GM18498 (cell line): ENCODE data around the gene EYS.
"Not testable (repeated sequence)": the region's sequence is repeated elsewhere in the genome, so short reads cannot be mapped to it uniquely, and the experiment has no call there.

Experiments
- ATAC-seq: cut with Tn5 transposase; IDR thresholded peaks from one replicate; pipeline ENCODE4 v1.9.1; 2021; ENCODE audit warnings: mild to moderate bottlenecking, moderate library complexity; ENCODE audit not compliant: unreplicated experiment

EYS gene

DNA sequence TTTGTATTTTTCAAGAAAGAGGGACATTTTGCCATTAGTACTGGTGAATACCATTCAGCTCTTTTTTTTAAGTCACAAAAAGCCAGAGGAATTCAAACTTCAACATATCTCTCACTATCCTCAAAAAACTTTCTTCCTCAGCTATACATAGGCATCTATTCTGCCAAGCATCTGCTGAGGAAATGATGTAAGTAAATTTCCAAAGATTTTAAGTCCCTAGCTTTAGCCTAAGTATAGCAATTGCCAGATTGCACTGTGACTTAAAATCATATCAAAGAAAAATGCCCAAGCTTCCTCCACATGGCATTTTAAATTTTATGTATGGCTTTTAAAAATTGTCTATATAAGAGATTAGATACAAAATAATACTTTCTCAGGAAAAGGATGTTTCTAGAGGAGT is 237.4 kb downstream of the EYS start:
- ATAC-seq: no peak

DNA sequence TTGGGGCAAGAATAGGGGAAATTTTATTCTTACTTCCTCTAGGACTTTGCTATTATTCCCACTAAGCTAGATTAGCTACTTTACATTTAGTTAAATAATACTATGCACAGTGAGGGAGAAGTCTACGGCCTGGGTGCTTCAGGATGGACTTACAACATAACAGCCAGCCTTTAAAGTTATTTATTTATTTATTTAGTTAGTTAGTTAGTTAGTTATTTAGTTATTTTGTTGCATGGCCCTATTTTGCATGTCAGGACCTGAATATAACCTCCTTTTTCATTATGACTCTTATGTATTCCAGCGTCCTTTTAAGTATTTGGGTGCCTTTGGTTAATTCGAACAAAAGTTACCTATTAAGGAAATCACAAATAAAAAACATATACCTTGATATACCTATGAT is 238.7 kb downstream of the EYS start:
- no peak for ATAC-seq

- no peak for ATAC-seq
Observed at GRCh38 chr6:65461121-65461520, 245.9 kb downstream of the EYS start.

DNA sequence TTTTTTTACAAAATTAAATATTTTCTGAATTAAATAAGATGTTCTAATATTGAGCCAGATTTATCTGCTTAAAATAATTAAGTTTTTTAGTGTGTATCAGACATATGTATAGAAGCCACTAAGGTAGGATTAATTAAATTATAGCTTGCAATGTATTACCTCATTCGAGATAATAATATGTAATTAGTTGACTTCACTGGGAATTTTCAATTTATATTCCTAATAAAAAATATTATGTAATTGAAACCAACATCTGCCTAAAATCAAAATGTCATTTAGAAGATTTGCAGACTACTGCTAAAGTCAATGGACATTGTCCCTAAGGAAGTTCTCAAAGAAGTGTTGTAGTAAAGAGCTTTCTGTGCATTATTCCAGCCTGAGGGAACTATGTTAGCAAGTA is 254.7 kb downstream of the EYS start:
- ATAC-seq: no peak

DNA sequence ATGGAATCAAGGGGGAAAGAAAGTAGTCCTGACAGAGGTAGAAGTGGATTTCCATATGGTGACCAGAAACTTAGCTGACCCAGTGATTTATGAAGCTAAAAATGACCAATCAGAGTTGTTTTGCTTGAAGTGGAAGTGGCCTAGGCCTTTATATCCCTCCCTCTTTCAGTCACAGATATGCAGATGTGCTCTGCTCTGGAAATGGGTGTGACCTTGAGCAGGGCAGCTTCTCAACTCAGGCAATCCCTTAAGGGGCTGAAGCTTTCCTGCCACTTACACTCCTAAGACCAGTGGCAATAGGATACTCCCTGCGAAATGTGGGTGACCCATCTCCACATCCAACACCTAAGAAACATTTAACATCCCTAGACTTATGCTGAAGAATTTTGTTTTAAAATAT is 256.6 kb downstream of the EYS start:
- ATAC-seq: no peak

GRCh38 chr6:65449926-65450325 is 257.1 kb downstream of the EYS start:
- no peak for ATAC-seq

- ATAC-seq: no peak
Observed at GRCh38 chr6:65448866-65449265, 258.2 kb downstream of the EYS start.

- ATAC-seq: no peak
Observed at GRCh38 chr6:65436281-65436680, 270.7 kb downstream of the EYS start.

- ATAC-seq: no peak
Observed at GRCh38 chr6:65416621-65417020, 290.4 kb downstream of the EYS start.

DNA sequence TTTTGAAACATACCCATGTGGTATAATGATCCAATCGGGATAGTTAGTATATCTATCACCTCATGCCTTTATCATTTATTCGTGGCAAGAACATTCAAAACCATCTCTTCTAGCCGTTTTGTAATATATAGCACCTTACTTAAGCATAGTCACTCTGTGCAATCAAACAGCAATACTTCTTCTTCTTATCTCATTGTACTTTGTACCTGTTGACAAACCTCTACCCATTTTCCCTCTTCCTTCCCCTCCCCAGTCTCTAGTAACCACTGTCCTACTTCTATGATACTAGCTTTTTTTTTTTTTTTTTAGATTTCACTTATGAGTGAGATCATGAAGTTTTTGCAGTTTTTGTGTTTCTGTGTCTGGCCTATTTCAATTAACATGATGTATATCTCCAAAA is 296.7 kb downstream of the EYS start:
- ATAC-seq: no peak

GRCh38 chr6:65402564-65402963 is 304.5 kb downstream of the EYS start:
- no peak for ATAC-seq

GRCh38 chr6:65399355-65400084 is 307.5 kb downstream of the EYS start:
- no peak for ATAC-seq

GRCh38 chr6:65398851-65399250 is 308.2 kb downstream of the EYS start:
- ATAC-seq: no peak

DNA sequence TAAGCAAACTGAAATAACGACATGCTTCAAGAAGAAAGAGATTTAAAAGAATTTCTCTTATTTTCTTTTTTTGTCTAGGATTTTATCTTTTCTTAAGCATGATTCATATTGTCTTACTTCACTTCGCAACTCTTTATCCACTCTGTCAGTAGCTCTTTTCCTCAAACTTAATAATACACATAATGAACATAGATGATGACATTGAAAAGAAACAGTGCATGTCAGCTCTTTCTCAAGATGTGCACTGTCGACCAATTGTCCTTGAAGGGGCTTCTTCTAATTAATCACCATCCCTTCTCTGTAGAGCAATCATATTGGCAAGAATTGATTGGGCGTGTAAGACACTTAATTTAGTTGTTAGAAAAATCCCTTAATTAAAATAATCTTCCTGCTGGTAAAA is 356.5 kb downstream of the EYS start:
- ATAC-seq: no peak

GRCh38 chr6:65302655-65303054 is 404.4 kb downstream of the EYS start:
- not testable (repeated sequence) for ATAC-seq

GRCh38 chr6:65299236-65299635 is 407.8 kb downstream of the EYS start:
- ATAC-seq: no peak

DNA sequence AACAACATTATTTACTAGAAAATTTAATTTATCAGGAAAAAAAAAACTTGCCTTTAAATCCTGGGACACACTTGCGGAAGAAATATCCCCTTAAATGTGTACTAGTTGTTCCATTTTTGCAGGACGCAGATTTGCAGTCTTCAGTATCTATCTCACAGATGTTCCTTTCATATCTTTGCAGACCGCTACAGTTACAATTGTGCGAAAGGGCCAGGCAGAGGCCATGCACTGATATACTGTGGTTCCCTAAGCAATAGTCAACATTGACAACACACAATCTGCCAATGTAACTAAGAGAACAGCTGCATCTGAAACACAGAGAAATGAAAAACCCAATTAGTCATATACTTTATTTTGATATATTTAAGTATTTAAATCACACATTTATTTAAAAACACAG is 411.2 kb downstream of the EYS start:
- ATAC-seq: no peak

GRCh38 chr6:65289491-65289890 is 417.5 kb downstream of the EYS start:
- no peak for ATAC-seq

GRCh38 chr6:65285275-65285674 is 421.8 kb downstream of the EYS start:
- no peak for ATAC-seq

GRCh38 chr6:65280060-65280459 is 427.0 kb downstream of the EYS start:
- no peak for ATAC-seq

- no peak for ATAC-seq
Observed at GRCh38 chr6:65262241-65262640, 444.8 kb downstream of the EYS start.

GRCh38 chr6:65259982-65260381 is 447.0 kb downstream of the EYS start:
- no peak for ATAC-seq

DNA sequence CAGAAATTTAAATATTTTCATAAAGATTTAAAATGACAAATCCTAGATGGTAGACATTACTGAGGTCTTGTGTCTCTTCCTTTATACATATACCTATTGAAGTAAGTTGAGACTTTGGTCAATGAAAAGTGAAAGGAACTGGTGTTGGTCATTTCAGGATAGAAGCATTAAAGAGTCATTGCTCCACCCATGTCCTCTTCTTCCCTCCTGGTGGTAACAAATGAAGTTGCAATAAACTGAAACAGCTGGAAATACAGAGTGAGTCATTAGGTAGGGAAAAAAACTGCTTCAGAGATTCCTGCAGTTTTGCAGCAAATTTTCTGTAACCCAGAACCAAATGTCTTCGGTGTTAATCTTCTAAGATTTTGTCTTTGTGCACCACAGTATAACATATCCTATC is 448.0 kb downstream of the EYS start:
- ATAC-seq: no peak
